Measurements from ENCODE around the gene MRNIP.

GRCh38 chr5:179792612-179793467 lies 65.8 kb downstream of the MRNIP start:
- TF ChIP-seq CTCF (IDR thresholded peaks at IDR 0.05) (no peak), ZFX (IDR thresholded peaks at IDR 0.05; ENCODE audit: borderline replicate concordance) (no peak)
